Measurements from ENCODE around the gene PRKCH.
"Not testable (repeated sequence)": the region's sequence is repeated elsewhere in the genome, so short reads cannot be mapped to it uniquely, and the experiment has no call there.

Gene PRKCH

GRCh38 chr14:61524936-61525292, 203.5 kb downstream of the PRKCH start:
- Histone ChIP-seq H3K4me1 (ENCODE audit: control insufficient read depth, insufficient read depth, low read length) (peaks cover 43% of the 10 kb centered on the region), H3K27me3 (ENCODE audit: control insufficient read depth, insufficient read depth, low read length) (no peaks in the 10 kb centered on the region), H3K9me3 (ENCODE audit: control insufficient read depth, low read length) (no peaks in the 10 kb centered on the region), H3K36me3 (ENCODE audit: control insufficient read depth, insufficient read depth, low read length) (no peaks in the 10 kb centered on the region), H3K4me3 (ENCODE audit: low read length) (no peak overlapping the region), H3K9ac (ENCODE audit: low read length) (no peak overlapping the region)

GRCh38 chr14:61525293-61526011, 204.1 kb downstream of the PRKCH start:
- no peak overlapping the region for H3K4me3 ChIP-seq (ENCODE audit: low read length)
- no peak overlapping the region for H3K9ac ChIP-seq (ENCODE audit: low read length)
- peaks cover 43% of the 10 kb centered on the region for H3K4me1 ChIP-seq (ENCODE audit: control insufficient read depth, insufficient read depth, low read length)
- H3K27me3 ChIP-seq (ENCODE audit: control insufficient read depth, insufficient read depth, low read length), result no peaks in the 10 kb centered on the region
- H3K9me3 ChIP-seq (ENCODE audit: control insufficient read depth, low read length), result no peaks in the 10 kb centered on the region
- no peaks in the 10 kb centered on the region for H3K36me3 ChIP-seq (ENCODE audit: control insufficient read depth, insufficient read depth, low read length)

- Histone ChIP-seq H3K4me3 (ENCODE audit: low read length) (no peak overlapping the region), H3K36me3 (ENCODE audit: control insufficient read depth, insufficient read depth, low read length) (no peaks in the 10 kb centered on the region), H3K27me3 (ENCODE audit: control insufficient read depth, insufficient read depth, low read length) (no peaks in the 10 kb centered on the region), H3K4me1 (ENCODE audit: control insufficient read depth, insufficient read depth, low read length) (peaks cover 54% of the 10 kb centered on the region), H3K9ac (ENCODE audit: low read length) (no peak overlapping the region), H3K9me3 (ENCODE audit: control insufficient read depth, low read length) (no peaks in the 10 kb centered on the region)
Measured at GRCh38 chr14:61526405-61527312, 205.3 kb downstream of the PRKCH start.

- H3K4me3 ChIP-seq (ENCODE audit: low read length), result no peak overlapping the region
- no peaks in the 10 kb centered on the region for H3K36me3 ChIP-seq (ENCODE audit: control insufficient read depth, insufficient read depth, low read length)
- H3K27me3 ChIP-seq (ENCODE audit: control insufficient read depth, insufficient read depth, low read length), result no peaks in the 10 kb centered on the region
- no peaks in the 10 kb centered on the region for H3K9me3 ChIP-seq (ENCODE audit: control insufficient read depth, low read length)
- peaks cover 62% of the 10 kb centered on the region for H3K4me1 ChIP-seq (ENCODE audit: control insufficient read depth, insufficient read depth, low read length)
- no peak overlapping the region for H3K9ac ChIP-seq (ENCODE audit: low read length)
Measured at GRCh38 chr14:61527325-61528100, 206.1 kb downstream of the PRKCH start.

- peaks cover 71% of the 10 kb centered on the region for H3K4me1 ChIP-seq (ENCODE audit: control insufficient read depth, insufficient read depth, low read length)
Measured at GRCh38 chr14:61528591-61529021, 207.2 kb downstream of the PRKCH start.

GRCh38 chr14:61529360-61529759, 208.0 kb downstream of the PRKCH start:
- not testable (repeated sequence) for H3K27me3 ChIP-seq (ENCODE audit: control insufficient read depth, insufficient read depth, low read length); H3K9ac ChIP-seq (ENCODE audit: low read length); H3K9me3 ChIP-seq (ENCODE audit: control insufficient read depth, low read length); H3K36me3 ChIP-seq (ENCODE audit: control insufficient read depth, insufficient read depth, low read length); H3K4me3 ChIP-seq (ENCODE audit: low read length)
- H3K4me1 ChIP-seq (ENCODE audit: control insufficient read depth, insufficient read depth, low read length), result peaks cover 74% of the 10 kb centered on the region

More at GRCh38 chr14:61528591-61529021, 207.2 kb downstream of the PRKCH start:
- no peaks in the 10 kb centered on the region for H3K9me3 ChIP-seq (ENCODE audit: control insufficient read depth, low read length)
- H3K9ac ChIP-seq (ENCODE audit: low read length), result no peak overlapping the region
- no peaks in the 10 kb centered on the region for H3K36me3 ChIP-seq (ENCODE audit: control insufficient read depth, insufficient read depth, low read length)
- H3K27me3 ChIP-seq (ENCODE audit: control insufficient read depth, insufficient read depth, low read length), result no peaks in the 10 kb centered on the region
- H3K4me3 ChIP-seq (ENCODE audit: low read length), result no peak overlapping the region

- H3K36me3 ChIP-seq (ENCODE audit: control insufficient read depth, insufficient read depth, low read length), result no peaks in the 10 kb centered on the region
- no peak overlapping the region for H3K4me3 ChIP-seq (ENCODE audit: low read length)
- H3K9ac ChIP-seq (ENCODE audit: low read length), result no peak overlapping the region
- H3K4me1 ChIP-seq (ENCODE audit: control insufficient read depth, insufficient read depth, low read length), result peaks cover 70% of the 10 kb centered on the region
- H3K9me3 ChIP-seq (ENCODE audit: control insufficient read depth, low read length), result no peaks in the 10 kb centered on the region
- no peaks in the 10 kb centered on the region for H3K27me3 ChIP-seq (ENCODE audit: control insufficient read depth, insufficient read depth, low read length)
Measured at GRCh38 chr14:61530296-61530695, 208.9 kb downstream of the PRKCH start.

- Histone ChIP-seq H3K9me3 (ENCODE audit: control insufficient read depth, low read length) (no peaks in the 10 kb centered on the region), H3K4me3 (ENCODE audit: low read length) (no peak overlapping the region), H3K4me1 (ENCODE audit: control insufficient read depth, insufficient read depth, low read length) (peaks cover 64% of the 10 kb centered on the region), H3K27me3 (ENCODE audit: control insufficient read depth, insufficient read depth, low read length) (no peaks in the 10 kb centered on the region), H3K36me3 (ENCODE audit: control insufficient read depth, insufficient read depth, low read length) (no peaks in the 10 kb centered on the region), H3K9ac (ENCODE audit: low read length) (no peak overlapping the region)
Measured at GRCh38 chr14:61530896-61531295, 209.5 kb downstream of the PRKCH start.

- no peaks in the 10 kb centered on the region for H3K27me3 ChIP-seq (ENCODE audit: control insufficient read depth, insufficient read depth, low read length)
- no peaks in the 10 kb centered on the region for H3K36me3 ChIP-seq (ENCODE audit: control insufficient read depth, insufficient read depth, low read length)
- peaks cover 62% of the 10 kb centered on the region for H3K4me1 ChIP-seq (ENCODE audit: control insufficient read depth, insufficient read depth, low read length)
- no peak overlapping the region for H3K4me3 ChIP-seq (ENCODE audit: low read length)
- H3K9ac ChIP-seq (ENCODE audit: low read length), result no peak overlapping the region
- no peaks in the 10 kb centered on the region for H3K9me3 ChIP-seq (ENCODE audit: control insufficient read depth, low read length)
Measured at GRCh38 chr14:61531465-61532122, 210.2 kb downstream of the PRKCH start.

- H3K9ac ChIP-seq (ENCODE audit: low read length), result no peak overlapping the region
- H3K4me1 ChIP-seq (ENCODE audit: control insufficient read depth, insufficient read depth, low read length), result peaks cover 62% of the 10 kb centered on the region
- H3K4me3 ChIP-seq (ENCODE audit: low read length), result no peak overlapping the region
- no peaks in the 10 kb centered on the region for H3K9me3 ChIP-seq (ENCODE audit: control insufficient read depth, low read length)
- no peaks in the 10 kb centered on the region for H3K27me3 ChIP-seq (ENCODE audit: control insufficient read depth, insufficient read depth, low read length)
- no peaks in the 10 kb centered on the region for H3K36me3 ChIP-seq (ENCODE audit: control insufficient read depth, insufficient read depth, low read length)
Measured at GRCh38 chr14:61532123-61532505, 210.7 kb downstream of the PRKCH start.

- Histone ChIP-seq H3K4me1 (ENCODE audit: control insufficient read depth, insufficient read depth, low read length) (peaks cover 62% of the 10 kb centered on the region), H3K9ac (ENCODE audit: low read length) (no peak overlapping the region), H3K9me3 (ENCODE audit: control insufficient read depth, low read length) (no peaks in the 10 kb centered on the region), H3K4me3 (ENCODE audit: low read length) (no peak overlapping the region), H3K36me3 (ENCODE audit: control insufficient read depth, insufficient read depth, low read length) (no peaks in the 10 kb centered on the region), H3K27me3 (ENCODE audit: control insufficient read depth, insufficient read depth, low read length) (no peaks in the 10 kb centered on the region)
Measured at GRCh38 chr14:61532763-61533162, 211.4 kb downstream of the PRKCH start.

Measured in mucosa of stomach (tissue), 1 donor.